GM18517 (cell line): Measurements from ENCODE around the gene CHMP4A.

Experiments used
- ATAC-seq: cut with Tn5 transposase; IDR thresholded peaks from one replicate; pipeline ENCODE4 v1.9.1; 2021; ENCODE audit warnings: mild to moderate bottlenecking, moderate library complexity; ENCODE audit not compliant: unreplicated experiment

The CHMP4A gene

GRCh38 chr14:24182110-24182882, 31.0 kb downstream of the CHMP4A start:
- ATAC-seq: no peak

GRCh38 chr14:24181371-24182077, 31.8 kb downstream of the CHMP4A start:
- ATAC-seq: no peak

- ATAC-seq: no peak
Measured at GRCh38 chr14:24179961-24180796, 33.1 kb downstream of the CHMP4A start.

DNA sequence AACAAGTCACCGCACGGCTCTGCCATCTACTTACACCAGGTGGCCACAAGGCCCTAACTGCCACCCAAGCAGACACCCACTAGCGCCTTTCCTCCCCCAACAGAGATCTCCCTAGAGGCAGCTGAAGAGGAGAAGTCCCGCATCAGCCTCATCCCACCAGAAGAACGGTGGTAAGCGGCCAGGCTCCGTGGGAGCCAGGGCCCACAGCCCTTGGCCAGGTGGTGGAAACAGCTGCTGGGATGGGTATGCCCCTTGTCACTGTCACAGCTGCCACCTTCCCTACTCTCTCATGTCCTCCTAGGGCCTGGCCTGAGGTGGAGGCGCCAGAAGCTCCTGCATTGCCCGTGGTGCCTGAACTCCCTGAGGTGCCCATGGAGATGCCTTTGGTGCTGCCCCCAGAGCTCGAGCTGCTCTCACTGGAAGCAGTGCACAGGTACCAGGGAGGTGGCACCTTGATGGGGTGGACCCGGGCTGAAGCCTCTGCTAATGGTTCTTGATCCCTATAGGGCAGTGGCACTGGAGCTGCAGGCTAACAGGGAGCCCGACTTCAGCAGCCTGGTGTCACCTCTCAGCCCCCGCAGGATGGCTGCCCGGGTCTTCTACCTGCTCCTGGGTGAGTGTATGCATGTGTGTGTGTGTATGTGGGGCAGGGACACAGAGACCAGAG, 33.9 kb downstream of the CHMP4A start:
- no peak for ATAC-seq

GRCh38 chr14:24178399-24179178, 34.7 kb downstream of the CHMP4A start:
- ATAC-seq: no peak

DNA sequence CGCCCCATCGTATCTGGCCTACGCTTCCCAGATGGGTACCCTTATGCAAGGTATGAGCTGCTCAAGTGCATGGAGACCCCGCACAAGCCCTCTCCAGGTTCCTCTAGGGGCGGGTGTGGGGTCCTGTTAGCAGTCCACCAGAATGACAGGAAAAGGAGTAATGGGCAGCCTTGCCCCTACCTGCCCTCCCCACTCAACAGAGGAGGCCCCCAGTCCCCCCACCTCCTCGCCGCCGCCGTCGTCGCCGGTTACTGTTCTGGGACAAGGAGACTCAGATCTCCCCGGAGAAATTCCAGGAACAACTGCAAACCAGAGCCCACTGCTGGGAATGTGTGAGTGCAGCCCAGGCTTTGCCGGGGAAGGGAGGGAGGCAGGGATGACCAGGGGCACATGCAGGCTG, 35.4 kb downstream of the CHMP4A start:
- ATAC-seq: no peak

GRCh38 chr14:24177041-24177825, 36.1 kb downstream of the CHMP4A start:
- no peak for ATAC-seq

- no peak for ATAC-seq
Measured at GRCh38 chr14:24176599-24176998, 36.7 kb downstream of the CHMP4A start.

DNA sequence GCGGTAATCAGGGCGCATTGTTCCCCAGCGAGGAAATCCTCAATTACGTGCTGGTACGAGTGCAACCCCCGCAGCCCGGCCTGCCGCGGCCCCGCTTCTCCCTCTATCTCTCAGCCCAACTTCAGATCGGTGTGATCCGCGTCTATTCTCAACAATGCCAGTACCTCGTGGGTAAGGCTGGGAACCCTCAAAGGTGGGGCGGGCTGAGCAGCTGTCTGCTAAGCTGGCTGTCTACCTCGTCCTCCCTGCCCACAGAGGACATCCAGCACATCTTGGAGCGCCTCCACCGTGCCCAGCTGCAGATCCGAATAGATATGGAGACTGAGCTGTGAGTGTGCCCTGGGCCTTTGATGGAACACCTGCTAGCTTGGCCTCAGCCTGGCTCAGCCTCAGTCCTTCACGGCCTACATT, 40.4 kb downstream of the CHMP4A start:
- no peak for ATAC-seq

DNA sequence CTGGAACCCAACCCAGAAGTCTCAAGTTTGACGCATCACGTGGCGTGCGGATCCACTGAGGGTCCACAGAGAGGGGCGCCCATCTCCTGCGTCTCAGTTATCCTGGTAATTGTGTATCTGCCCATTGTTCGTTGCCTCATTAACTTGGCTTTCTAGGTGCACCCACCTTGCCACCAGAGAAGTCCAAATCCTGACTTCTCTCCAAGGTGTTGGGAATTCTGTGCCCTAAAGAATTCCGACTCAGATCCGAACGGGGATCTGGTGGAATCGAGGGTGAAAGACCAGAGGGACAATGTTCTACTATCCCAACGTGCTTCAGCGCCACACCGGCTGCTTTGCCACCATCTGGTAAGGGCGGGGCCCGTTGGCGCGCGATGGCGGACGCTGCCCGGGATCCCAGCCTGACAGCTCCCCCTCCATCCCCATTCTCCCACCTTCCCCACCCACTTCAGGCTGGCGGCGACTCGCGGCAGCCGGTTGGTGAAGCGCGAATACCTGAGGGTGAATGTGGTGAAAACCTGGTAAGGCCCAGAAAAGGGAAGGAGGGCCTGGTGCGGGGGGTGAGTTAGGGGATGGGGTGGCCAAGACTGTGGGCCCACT, 40.9 kb downstream of the CHMP4A start:
- no peak for ATAC-seq

GRCh38 chr14:24171422-24172260, 41.6 kb downstream of the CHMP4A start, which contains the start of gene REC8:
REC8 (plus strand) TSS chr14:24172080; CDS start chr14:24172553, 473 bp downstream.
- ATAC-seq: peak; percentile 58

DNA sequence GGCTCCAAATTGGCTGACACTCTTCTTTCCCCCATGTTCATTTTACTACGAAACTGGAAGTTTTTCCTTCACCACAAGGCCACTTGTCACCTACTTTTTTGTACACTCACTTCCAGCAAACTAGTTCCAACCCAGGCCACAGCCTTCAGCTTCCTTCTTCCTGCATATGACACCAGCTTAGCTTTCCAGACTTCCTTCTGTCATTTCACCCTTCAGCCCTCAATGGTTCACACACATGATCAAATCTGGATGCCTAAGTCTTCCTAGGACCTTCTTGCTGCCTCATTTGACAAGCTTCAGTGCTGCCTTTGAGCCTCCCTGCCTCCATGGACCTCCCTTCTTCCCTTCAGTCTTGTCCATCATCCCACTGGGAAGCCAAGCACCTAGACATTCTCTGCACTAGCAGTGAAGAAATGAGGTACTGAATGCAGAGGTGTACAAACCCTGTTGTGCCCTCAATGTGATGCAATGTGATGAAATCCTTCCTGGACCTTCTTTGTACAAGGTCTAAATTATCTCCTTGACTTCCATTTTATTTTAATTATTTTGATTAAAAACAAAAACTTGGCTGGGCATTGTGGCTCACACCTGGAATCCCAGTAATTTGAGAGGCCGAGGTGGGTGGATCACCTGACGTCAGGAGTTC, 45.7 kb downstream of the CHMP4A start:
- ATAC-seq: no peak

- no peak for ATAC-seq
Measured at GRCh38 chr14:24165785-24166184, 47.5 kb downstream of the CHMP4A start.

DNA sequence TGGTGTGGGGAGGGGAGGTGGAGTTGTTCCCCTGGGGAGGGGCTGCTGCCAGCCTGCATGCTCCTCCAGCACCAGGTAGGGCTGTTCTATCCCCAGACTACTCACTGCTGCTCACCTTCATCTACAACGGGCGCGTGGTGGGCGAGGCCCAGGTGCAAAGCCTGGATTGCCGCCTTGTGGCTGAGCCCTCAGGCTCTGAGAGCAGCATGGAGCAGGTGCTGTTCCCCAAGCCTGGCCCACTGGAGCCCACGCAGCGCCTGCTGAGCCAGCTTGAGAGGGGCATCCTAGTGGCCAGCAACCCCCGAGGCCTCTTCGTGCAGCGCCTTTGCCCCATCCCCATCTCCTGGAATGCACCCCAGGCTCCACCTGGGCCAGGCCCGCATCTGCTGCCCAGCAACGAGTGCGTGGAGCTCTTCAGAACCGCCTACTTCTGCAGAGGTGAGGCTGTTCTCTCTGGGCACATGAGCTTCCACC, 48.7 kb downstream of the CHMP4A start:
- ATAC-seq: no peak

DNA sequence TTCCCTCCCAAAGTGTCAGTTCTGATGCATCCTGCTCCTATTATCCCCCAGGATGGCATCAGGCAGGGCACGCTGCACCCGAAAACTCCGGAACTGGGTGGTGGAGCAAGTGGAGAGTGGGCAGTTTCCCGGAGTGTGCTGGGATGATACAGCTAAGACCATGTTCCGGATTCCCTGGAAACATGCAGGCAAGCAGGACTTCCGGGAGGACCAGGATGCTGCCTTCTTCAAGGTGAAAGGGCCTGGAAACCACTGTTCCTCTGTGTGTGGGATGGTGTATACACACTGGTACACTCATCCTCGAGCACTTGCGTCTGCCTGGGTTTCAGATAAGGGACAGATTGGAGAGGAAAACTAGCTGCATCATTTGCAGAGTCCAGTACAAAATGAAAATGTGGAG, 51.2 kb downstream of the CHMP4A start:
- ATAC-seq: no peak

DNA sequence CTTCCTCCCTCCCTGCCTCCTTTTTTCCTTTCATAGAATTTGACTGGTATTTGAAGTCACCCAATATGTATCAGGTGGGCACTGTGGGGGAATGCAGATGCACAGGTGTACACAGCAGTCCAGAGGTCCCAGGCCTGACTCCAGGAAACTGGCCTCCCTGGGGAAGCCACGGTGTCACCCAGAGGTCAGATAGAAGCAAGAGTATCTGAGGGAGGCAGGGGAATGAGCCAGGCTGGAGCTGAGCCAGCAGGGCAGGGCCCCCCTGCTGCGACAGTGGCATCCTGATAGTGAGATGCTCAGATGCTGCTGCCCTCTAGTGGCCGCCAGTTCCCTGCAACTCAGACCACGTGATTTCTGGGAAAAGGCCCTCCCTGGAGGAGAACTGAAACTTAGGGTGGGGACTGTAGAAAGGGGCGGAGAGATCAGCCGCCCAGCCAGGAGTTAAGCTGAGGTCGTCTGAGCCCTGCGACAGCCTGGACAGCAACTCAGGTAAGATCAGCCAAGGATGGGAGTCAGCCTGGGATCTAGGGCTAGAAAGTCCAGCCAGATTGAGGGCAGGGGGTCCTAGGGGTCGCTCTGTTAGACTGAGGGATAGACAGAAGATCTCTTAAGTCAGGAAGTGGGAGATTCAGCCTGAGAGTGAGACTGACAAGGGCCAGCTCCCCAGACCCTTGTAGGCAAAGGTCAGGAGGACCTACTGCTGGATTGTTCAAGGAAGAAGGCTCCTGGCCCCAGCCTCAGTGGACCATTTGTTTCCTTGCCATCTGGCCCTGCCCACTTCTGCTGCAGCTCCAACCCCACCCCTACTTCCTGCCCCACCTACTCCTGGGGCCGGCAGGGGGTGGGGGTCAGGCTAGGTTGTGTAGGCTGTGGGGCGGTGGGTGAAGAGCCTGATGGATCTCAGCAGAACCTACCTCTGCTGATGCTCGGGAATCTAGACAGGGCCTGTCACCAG, 52.2 kb downstream of the CHMP4A start, which contains the start of gene IRF9:
Gene IRF9, plus strand, starts transcription at position 416 of the 955 bp plus-strand sequence. CDS start 880 bp downstream, outside the sequence.
- peak; percentile 79 for ATAC-seq
